Stimulated activated CD8-positive, alpha-beta memory T cell treated with anti-CD3 and anti-CD28 coated beads, Interleukin-4, amount 100 ng/mL, for 24 hours (primary cell): Measurements from ENCODE around the gene ARHGAP22.

Experiments
- DNase-seq: peaks from one replicate; pipeline ENCODE4 v3.0.0-alpha.2; 2020; ENCODE audit warnings: low read depth

The ARHGAP22 gene

GRCh38 chr10:48463318-48464003, 141.4 kb downstream of the ARHGAP22 start:
- no peak for DNase-seq

GRCh38 chr10:48462482-48463020, 142.3 kb downstream of the ARHGAP22 start:
- no peak for DNase-seq

GRCh38 chr10:48461623-48462481, 143.0 kb downstream of the ARHGAP22 start:
- no peak for DNase-seq

- DNase-seq = no peak
Measured at GRCh38 chr10:48460182-48460581, 144.7 kb downstream of the ARHGAP22 start.

- no peak for DNase-seq
Measured at GRCh38 chr10:48459270-48460150, 145.4 kb downstream of the ARHGAP22 start.

- no peak for DNase-seq
Measured at GRCh38 chr10:48458662-48459048, 146.2 kb downstream of the ARHGAP22 start.

GRCh38 chr10:48457949-48458661, 146.8 kb downstream of the ARHGAP22 start:
- no peak for DNase-seq

GRCh38 chr10:48456808-48457761, 147.8 kb downstream of the ARHGAP22 start:
- DNase-seq = no peak

GRCh38 chr10:48456361-48456804, 148.5 kb downstream of the ARHGAP22 start:
- no peak for DNase-seq

GRCh38 chr10:48455392-48456151, 149.3 kb downstream of the ARHGAP22 start:
- DNase-seq = no peak

- no peak for DNase-seq
Measured at GRCh38 chr10:48455055-48455391, 149.8 kb downstream of the ARHGAP22 start.

- DNase-seq = no peak
Measured at GRCh38 chr10:48454302-48455054, 150.4 kb downstream of the ARHGAP22 start.

- no peak for DNase-seq
Measured at GRCh38 chr10:48453451-48454301, 151.2 kb downstream of the ARHGAP22 start.

GRCh38 chr10:48452879-48453412, 151.9 kb downstream of the ARHGAP22 start:
- DNase-seq = no peak

- DNase-seq = no peak
Measured at GRCh38 chr10:48451969-48452878, 152.6 kb downstream of the ARHGAP22 start.

- no peak for DNase-seq
Measured at GRCh38 chr10:48450741-48451466, 154.0 kb downstream of the ARHGAP22 start.
